C4-2B (cell line): ENCODE measurements around the gene KIF13A.

ENCODE experiments used
- H3K27ac ChIP-seq: fragments of 450-650 bp; 2 replicates; pipeline ENCODE4 v1.5.1; 2017
- CTCF ChIP-seq: fragments of 450-650 bp; conservative IDR thresholded peaks from 2 replicates; pipeline ENCODE4 v1.5.1; 2017; ENCODE audit warnings: mild to moderate bottlenecking
- ZFX ChIP-seq: fragments of 450-650 bp; IDR thresholded peaks from 2 replicates; pipeline ENCODE4 v1.6.1; 2017

The KIF13A gene

GRCh38 chr6:17856306-17856705 is 131.1 kb downstream of the KIF13A start:
- no peak for TF ChIP-seq ZFX
- no peak for TF ChIP-seq CTCF
- H3K27ac ChIP-seq = no peak overlapping the region

- H3K27ac ChIP-seq = no peak overlapping the region
- TF ChIP-seq CTCF (no peak), ZFX (no peak)
Measured at GRCh38 chr6:17855381-17855780, 132.1 kb downstream of the KIF13A start.

- TF ChIP-seq ZFX (no peak), CTCF (no peak)
- no peak overlapping the region for H3K27ac ChIP-seq
Measured at GRCh38 chr6:17853533-17853932, 133.9 kb downstream of the KIF13A start.

- TF ChIP-seq CTCF (no peak), ZFX (no peak)
- H3K27ac ChIP-seq = no peak overlapping the region
Measured at GRCh38 chr6:17851720-17852161, 135.7 kb downstream of the KIF13A start.

- H3K27ac ChIP-seq = no peak overlapping the region; the same call in 1 of the 2 replicates
- no peak for TF ChIP-seq CTCF
- no peak for TF ChIP-seq ZFX
Measured at GRCh38 chr6:17851001-17851719, 136.3 kb downstream of the KIF13A start.

- TF ChIP-seq ZFX (no peak), CTCF (no peak)
- no peak overlapping the region for H3K27ac ChIP-seq
Measured at GRCh38 chr6:17850281-17850680, 137.2 kb downstream of the KIF13A start.

GRCh38 chr6:17847203-17847760 is 140.2 kb downstream of the KIF13A start:
- no peak overlapping the region for H3K27ac ChIP-seq
- TF ChIP-seq CTCF (no peak), ZFX (no peak)
